Measurements from ENCODE around the gene FOXF1.

- no peak for TF ChIP-seq POLR2A (IDR thresholded peaks at IDR 0.05)
- peak; percentile 70 to 89 (median 84) for TF ChIP-seq CTCF (IDR thresholded peaks at IDR 0.05)
These were observed 9.5 kb downstream of the FOXF1 start for GRCh38 chr16:86519649-86520316.

Measured in uterus (tissue), 2 donors.